Measurements from ENCODE around the gene PTPN18. TPM values are rescaled to one million over a fixed set of nuclear protein-coding genes. Genes with fewer than 3 reads are reported as not detected.
"Not testable (repeated sequence)": the region's sequence is repeated elsewhere in the genome, so short reads cannot be mapped to it uniquely, and the experiment has no call there.

The PTPN18 gene
- total RNA-seq, 1 donor from 2014 or later = 14.5 TPM

- no peaks in the 10 kb centered on the region for H3K36me3 ChIP-seq (ENCODE audit: control insufficient read depth, insufficient read depth, low read length)
- FAIRE-seq (no peak), DNase-seq (ENCODE audit: low read depth) (no peak)
- no peak for TF ChIP-seq CTCF (IDR thresholded peaks at IDR 0.05; ENCODE audit: insufficient read depth, low read length, severe bottlenecking)
- peak overlapping the region; percentile 67 for H3K4me3 ChIP-seq (ENCODE audit: low read depth, low read length)
- H3K27me3 ChIP-seq (ENCODE audit: control insufficient read depth, insufficient read depth, low read length) = no peaks in the 10 kb centered on the region
Observed at GRCh38 chr2:130391872-130392670, 36.2 kb downstream of the PTPN18 start.

- DNase-seq (ENCODE audit: low read depth) (peak; percentile 57), FAIRE-seq (no peak)
- Histone ChIP-seq H3K36me3 (ENCODE audit: control insufficient read depth, insufficient read depth, low read length) (no peaks in the 10 kb centered on the region), H3K4me3 (ENCODE audit: low read depth, low read length) (no peak overlapping the region), H3K27me3 (ENCODE audit: control insufficient read depth, insufficient read depth, low read length) (no peaks in the 10 kb centered on the region)
- TF ChIP-seq CTCF (IDR thresholded peaks at IDR 0.05; ENCODE audit: insufficient read depth, low read length, severe bottlenecking) = no peak
Observed at GRCh38 chr2:130393318-130393910, 37.6 kb downstream of the PTPN18 start.

- DNase-seq (ENCODE audit: low read depth); H3K36me3 ChIP-seq (ENCODE audit: control insufficient read depth, insufficient read depth, low read length); FAIRE-seq; H3K4me3 ChIP-seq (ENCODE audit: low read depth, low read length); H3K27me3 ChIP-seq (ENCODE audit: control insufficient read depth, insufficient read depth, low read length): not testable (repeated sequence)
Observed at GRCh38 chr2:130406280-130406679, 50.4 kb downstream of the PTPN18 start.

- H3K27me3 ChIP-seq (ENCODE audit: control insufficient read depth, insufficient read depth, low read length); FAIRE-seq; H3K4me3 ChIP-seq (ENCODE audit: low read depth, low read length): not testable (repeated sequence)
Observed at GRCh38 chr2:130416693-130417092, 60.8 kb downstream of the PTPN18 start.

GRCh38 chr2:130418845-130419244, 63.0 kb downstream of the PTPN18 start:
- FAIRE-seq; DNase-seq (ENCODE audit: low read depth); H3K4me3 ChIP-seq (ENCODE audit: low read depth, low read length); H3K36me3 ChIP-seq (ENCODE audit: control insufficient read depth, insufficient read depth, low read length); H3K27me3 ChIP-seq (ENCODE audit: control insufficient read depth, insufficient read depth, low read length): not testable (repeated sequence)

More at GRCh38 chr2:130416693-130417092, 60.8 kb downstream of the PTPN18 start:
- H3K36me3 ChIP-seq (ENCODE audit: control insufficient read depth, insufficient read depth, low read length); DNase-seq (ENCODE audit: low read depth): not testable (repeated sequence)

Other genes starting within 250 kb of the PTPN18 start
- gene POTEF, start 226.8 kb upstream of the PTPN18 start, total RNA-seq = not detected in 2 replicates
- 0.38 and 0.79 TPM in 2 replicates for gene CCDC74B, start 210.9 kb upstream of the PTPN18 start, total RNA-seq
- 9.5 TPM in 2 replicates for gene SMPD4, start 174.5 kb upstream of the PTPN18 start, total RNA-seq
- 146 and 217 TPM in 2 replicates for gene MZT2B, start 173.8 kb upstream of the PTPN18 start, total RNA-seq
- gene TUBA3E, start 157.6 kb upstream of the PTPN18 start, total RNA-seq = not detected in 2 replicates
- gene IMP4, start 13.2 kb upstream of the PTPN18 start, total RNA-seq = 145 and 173 TPM in 2 replicates
- gene POTEI, start 153.3 kb downstream of the PTPN18 start, total RNA-seq = not detected in 2 replicates
- not detected in 2 replicates for gene CFC1B, start 165.2 kb downstream of the PTPN18 start, total RNA-seq
- gene CFC1, start 243.5 kb downstream of the PTPN18 start, total RNA-seq = not detected in 2 replicates